Measurements from ENCODE around the gene RSPRY1.
"Not testable (repeated sequence)": the region's sequence is repeated elsewhere in the genome, so short reads cannot be mapped to it uniquely, and the experiment has no call there.

The RSPRY1 gene

GRCh38 chr16:57271867-57272495 lies 85.9 kb downstream of the RSPRY1 start:
- no peak for DNase-seq (ENCODE audit: low read depth in 2 of 2)

- no peak for DNase-seq (ENCODE audit: low read depth in 2 of 2)
Observed at GRCh38 chr16:57273359-57273758, 87.2 kb downstream of the RSPRY1 start.

GRCh38 chr16:57273826-57274225 lies 87.7 kb downstream of the RSPRY1 start:
- no peak for DNase-seq (ENCODE audit: low read depth in 2 of 2)

- DNase-seq (ENCODE audit: low read depth in 2 of 2), result not testable (repeated sequence)
Observed at GRCh38 chr16:57275946-57276345, 89.8 kb downstream of the RSPRY1 start.

GRCh38 chr16:57276596-57276995 lies 90.5 kb downstream of the RSPRY1 start:
- DNase-seq (ENCODE audit: low read depth in 2 of 2), result no peak

- DNase-seq (ENCODE audit: low read depth in 2 of 2), result no peak
Observed at GRCh38 chr16:57277586-57277985, 91.5 kb downstream of the RSPRY1 start.

- no peak for DNase-seq (ENCODE audit: low read depth in 2 of 2)
Observed at GRCh38 chr16:57278494-57278893, 92.4 kb downstream of the RSPRY1 start.

- DNase-seq (ENCODE audit: low read depth in 2 of 2), result no peak
Observed at GRCh38 chr16:57279780-57280638, 93.9 kb downstream of the RSPRY1 start.

GRCh38 chr16:57281791-57282190 lies 95.7 kb downstream of the RSPRY1 start:
- DNase-seq (ENCODE audit: low read depth in 2 of 2), result no peak

- no peak for DNase-seq (ENCODE audit: low read depth in 2 of 2)
Observed at GRCh38 chr16:57282510-57283213, 96.5 kb downstream of the RSPRY1 start.

- DNase-seq (ENCODE audit: low read depth in 2 of 2), result no peak
Observed at GRCh38 chr16:57283214-57283958, 97.3 kb downstream of the RSPRY1 start.

- DNase-seq (ENCODE audit: low read depth in 2 of 2), result no peak
Observed at GRCh38 chr16:57283959-57284208, 97.8 kb downstream of the RSPRY1 start.

- no peak for DNase-seq (ENCODE audit: low read depth in 2 of 2)
Observed at GRCh38 chr16:57284209-57284951, 98.3 kb downstream of the RSPRY1 start, which contains the start of gene PLLP. PLLP (minus strand) TSS chr16:57284672; CDS start chr16:57284540, 132 bp downstream.

GRCh38 chr16:57284952-57285363 lies 98.8 kb downstream of the RSPRY1 start:
- no peak for DNase-seq (ENCODE audit: low read depth in 2 of 2)

- no peak for DNase-seq (ENCODE audit: low read depth in 2 of 2)
Observed at GRCh38 chr16:57285379-57285778, 99.2 kb downstream of the RSPRY1 start.

- no peak for DNase-seq (ENCODE audit: low read depth in 2 of 2)
Observed at GRCh38 chr16:57289391-57290257, 103.5 kb downstream of the RSPRY1 start.

Measured in fibroblast of skin of left biceps (primary cell).